ENCODE data around the gene JPH4.

Gene JPH4

GRCh38 chr14:23565626-23566025, 13.0 kb downstream of the JPH4 start:
- no peaks in the 10 kb centered on the region for H3F3A ChIP-seq (ENCODE audit: insufficient read depth, low read length)
- TF ChIP-seq CTCF (IDR thresholded peaks at IDR 0.05; ENCODE audit: low read length) = no peak
- TF ChIP-seq EZH2 (IDR thresholded peaks at IDR 0.05; ENCODE audit: borderline replicate concordance, low read length) = no peak
- H3K9me3 ChIP-seq (ENCODE audit: low read length) = no peaks in the 10 kb centered on the region
- H3K36me3 ChIP-seq (ENCODE audit: insufficient read depth, low read length) = peaks cover 41% of the 10 kb centered on the region; the same call in 1 of the 2 replicates
- peaks cover 18% of the 10 kb centered on the region for H3K4me1 ChIP-seq (ENCODE audit: insufficient read depth, low read length, severe bottlenecking)
- H3K4me3 ChIP-seq (ENCODE audit: low read depth, low read length, poor library complexity, severe bottlenecking) = no peak overlapping the region
- H3K27me3 ChIP-seq (ENCODE audit: insufficient read depth, low read length) = no peaks in the 10 kb centered on the region
- H3K9ac ChIP-seq (ENCODE audit: low read length) = no peak overlapping the region
- H2AFZ ChIP-seq (ENCODE audit: low read length) = no peak overlapping the region
- H4K20me1 ChIP-seq (ENCODE audit: insufficient read depth, low read length) = no peaks in the 10 kb centered on the region
- H3K27ac ChIP-seq (ENCODE audit: low read depth, low read length, poor library complexity, severe bottlenecking) = no peak overlapping the region
- H3K79me2 ChIP-seq (ENCODE audit: insufficient read depth, low read length) = no peaks in the 10 kb centered on the region
- H3K4me2 ChIP-seq (ENCODE audit: low read length) = no peak overlapping the region
- H3K9me2 ChIP-seq (ENCODE audit: low read depth, low read length) = no peaks in the 10 kb centered on the region

GRCh38 chr14:23564876-23565275, 13.7 kb downstream of the JPH4 start:
- Histone ChIP-seq H3K9ac (ENCODE audit: low read length) (no peak overlapping the region), H3K27ac (ENCODE audit: low read depth, low read length, poor library complexity, severe bottlenecking) (no peak overlapping the region), H3K36me3 (ENCODE audit: insufficient read depth, low read length) (peaks cover 47% of the 10 kb centered on the region; the same call in 1 of the 2 replicates), H3K4me3 (ENCODE audit: low read depth, low read length, poor library complexity, severe bottlenecking) (no peak overlapping the region), H2AFZ (ENCODE audit: low read length) (no peak overlapping the region), H3F3A (ENCODE audit: insufficient read depth, low read length) (no peaks in the 10 kb centered on the region), H3K4me1 (ENCODE audit: insufficient read depth, low read length, severe bottlenecking) (peaks cover 18% of the 10 kb centered on the region), H3K9me3 (ENCODE audit: low read length) (no peaks in the 10 kb centered on the region), H3K79me2 (ENCODE audit: insufficient read depth, low read length) (no peaks in the 10 kb centered on the region), H4K20me1 (ENCODE audit: insufficient read depth, low read length) (no peaks in the 10 kb centered on the region), H3K27me3 (ENCODE audit: insufficient read depth, low read length) (no peaks in the 10 kb centered on the region), H3K9me2 (ENCODE audit: low read depth, low read length) (no peaks in the 10 kb centered on the region), H3K4me2 (ENCODE audit: low read length) (no peak overlapping the region)
- TF ChIP-seq EZH2 (IDR thresholded peaks at IDR 0.05; ENCODE audit: borderline replicate concordance, low read length) (no peak), CTCF (IDR thresholded peaks at IDR 0.05; ENCODE audit: low read length) (no peak)

GRCh38 chr14:23564181-23564812, 14.3 kb downstream of the JPH4 start:
- Histone ChIP-seq H3K9ac (ENCODE audit: low read length) (no peak overlapping the region), H3K36me3 (ENCODE audit: insufficient read depth, low read length) (peaks cover 53% of the 10 kb centered on the region; the same call in 1 of the 2 replicates), H4K20me1 (ENCODE audit: insufficient read depth, low read length) (no peaks in the 10 kb centered on the region), H3K4me2 (ENCODE audit: low read length) (no peak overlapping the region), H3K27me3 (ENCODE audit: insufficient read depth, low read length) (no peaks in the 10 kb centered on the region), H3K9me2 (ENCODE audit: low read depth, low read length) (no peaks in the 10 kb centered on the region), H2AFZ (ENCODE audit: low read length) (no peak overlapping the region), H3F3A (ENCODE audit: insufficient read depth, low read length) (no peaks in the 10 kb centered on the region), H3K9me3 (ENCODE audit: low read length) (no peaks in the 10 kb centered on the region), H3K4me3 (ENCODE audit: low read depth, low read length, poor library complexity, severe bottlenecking) (no peak overlapping the region), H3K27ac (ENCODE audit: low read depth, low read length, poor library complexity, severe bottlenecking) (no peak overlapping the region), H3K4me1 (ENCODE audit: insufficient read depth, low read length, severe bottlenecking) (peaks cover 18% of the 10 kb centered on the region), H3K79me2 (ENCODE audit: insufficient read depth, low read length) (no peaks in the 10 kb centered on the region)
- TF ChIP-seq CTCF (IDR thresholded peaks at IDR 0.05; ENCODE audit: low read length) (no peak), EZH2 (IDR thresholded peaks at IDR 0.05; ENCODE audit: borderline replicate concordance, low read length) (no peak)
